GM12878 (cell line): ENCODE data around the gene MYO16. TPM values are rescaled to one million over a fixed set of nuclear protein-coding genes. Genes with fewer than 3 reads are reported as not detected.

Experiments
- ATAC-seq: fragments of 200-7000 bp; cut with Tn5 transposase; 3 replicates; pipeline ENCODE4 v1.9.1; 2020; ENCODE audit warnings: mild to moderate bottlenecking, moderate library complexity
- BruUV-seq: library from RNA; stranded (reverse); fragments of 400-500 nt; replicated peaks from 2 replicates; lab custom pipeline; 2021; lab: Mats Ljungman, UMichigan
- CTCF ChIA-PET: fragments of 300-600 bp; sonication (Branson Sonifier 250); formaldehyde crosslinking; extraction: SDS; loops from one replicate; lab custom pipeline; 2021; ENCODE audit warnings: inconsistent platforms; lab: Yijun Ruan, JAX
- POLR2A ChIA-PET: fragments of 350-600 bp; formaldehyde crosslinking; extraction: SDS; loops from one replicate; lab custom pipeline; 2021; ENCODE audit warnings: inconsistent platforms; lab: Charles Lee
- RAD21 ChIA-PET: fragments of 300-600 bp; sonication (Branson Sonifier 250); formaldehyde crosslinking; loops from one replicate; lab custom pipeline; 2023; ENCODE audit warnings: antibody characterized with exemption; ENCODE audit not compliant: unreplicated experiment; lab: Charles Lee
- SMC1A ChIA-PET: fragments of 300-600 bp; sonication (Branson Sonifier 250); formaldehyde crosslinking; loops from one replicate; lab custom pipeline; 2023; ENCODE audit not compliant: unreplicated experiment, uncharacterized antibody; lab: Charles Lee
- DNase-seq: peaks from one replicate; pipeline ENCODE4 v3.0.0-alpha.2; 2011; ENCODE audit warnings: low read depth, low spot score
- FAIRE-seq: peaks from 3 replicates; lab custom pipeline; 2011; peaks lifted over from hg19 to GRCh38; lab: Jason Lieb, UNC
- H2AFZ ChIP-seq: 2 replicates; pipeline ENCODE4 v1.6.0; 2011; ENCODE audit warnings: low read depth, low read length, control low read depth; ENCODE audit not compliant: control insufficient read depth
- H3K27ac ChIP-seq: 2 replicates; pipeline ENCODE4 v1.5.1; 2011; ENCODE audit warnings: control low read depth; ENCODE audit not compliant: control insufficient read depth, insufficient read depth
- H3K27me3 ChIP-seq, 2 experiments: replicated peaks in 1 of 2; 2 replicates each; pipeline versions ENCODE4 v1.6.0 to v1.6.1; 2011; ENCODE audit warnings: low read length in 1 of 2; ENCODE audit not compliant: control insufficient read depth in 2 of 2, insufficient read depth in 2 of 2
- H3K36me3 ChIP-seq, 2 experiments: 2 replicates each; pipeline ENCODE4 v1.5.1; 2011; ENCODE audit warnings: low read length in 1 of 2; ENCODE audit not compliant: control insufficient read depth in 2 of 2, insufficient read depth in 2 of 2
- H3K4me1 ChIP-seq: 2 replicates; pipeline ENCODE4 v1.6.1; 2011; ENCODE audit warnings: mild to moderate bottlenecking, low read length, moderate library complexity, mixed read lengths; ENCODE audit not compliant: control insufficient read depth, insufficient read depth
- H3K4me2 ChIP-seq: 2 replicates; pipeline ENCODE4 v1.6.0; 2011; ENCODE audit warnings: control low read depth; ENCODE audit not compliant: control insufficient read depth, insufficient read depth
- H3K4me3 ChIP-seq: fragments of 200-600 bp; sonication (generic); 2 replicates; pipeline ENCODE4 v1.5.1; 2016
- H3K79me2 ChIP-seq: 2 replicates; pipeline ENCODE4 v1.6.0; 2011; ENCODE audit warnings: low read length; ENCODE audit not compliant: control insufficient read depth, insufficient read depth
- H3K9ac ChIP-seq: 2 replicates; pipeline ENCODE4 v1.8.0; 2011; ENCODE audit warnings: low read length, control low read depth, mixed read lengths; ENCODE audit not compliant: control insufficient read depth, insufficient read depth
- H3K9me3 ChIP-seq: replicated peaks from 3 replicates; pipeline ENCODE4 v1.5.1; 2011; ENCODE audit warnings: mild to moderate bottlenecking, low read length; ENCODE audit not compliant: control insufficient read depth, insufficient read depth
- H4K20me1 ChIP-seq: 2 replicates; pipeline ENCODE4 v1.6.0; 2011; ENCODE audit not compliant: control insufficient read depth, insufficient read depth
- EED ChIP-seq: sonication (generic); IDR thresholded peaks from 2 replicates; pipeline ENCODE4 v1.6.1; 2016; ENCODE audit warnings: antibody characterized with exemption, low read depth
- IKZF1 ChIP-seq: fragments of 450-650 bp; conservative IDR thresholded peaks from 2 replicates; pipeline ENCODE4 v1.6.1; 2017; ENCODE audit warnings: antibody characterized with exemption, mild to moderate bottlenecking
- MTA3 ChIP-seq: IDR thresholded peaks from 2 replicates; pipeline ENCODE4 v1.6.1; 2012; ENCODE audit warnings: low read length, inconsistent platforms, borderline replicate concordance
- SMC3 ChIP-seq: IDR thresholded peaks from 2 replicates; pipeline ENCODE4 v1.6.1; 2011; ENCODE audit warnings: low read length, improper control_type of control experiment, borderline replicate concordance
- SPI1 ChIP-seq: IDR thresholded peaks from 2 replicates; pipeline ENCODE4 v1.6.1; 2011; ENCODE audit warnings: low read depth, mild to moderate bottlenecking, low read length, moderate library complexity, borderline replicate concordance; ENCODE audit not compliant: insufficient read depth
- WGBS: methylation state at CpG from one replicate; pipeline ENCODE4 v1.1.6; 2016; ENCODE audit warnings: low lambda C conversion rate; ENCODE audit not compliant: insufficient replicate concordance, insufficient coverage; ENCODE audit errors: missing lambda C conversion rate; 5-methylcytosine and 5-hydroxymethylcytosine counted together
- in situ Hi-C: fragments of 300-500 bp; cut with MboI; formaldehyde crosslinking; loops from 9 replicates; pipeline ENCODE4 v1.14.3; 2018; ENCODE audit warnings: mixed read lengths
- intact Hi-C: fragments of 100-400 bp; cut with micrococcal nuclease; formaldehyde crosslinking; loops from one replicate; pipeline ENCODE4 v1.14.2; 2022; ENCODE audit not compliant: unreplicated experiment
- polyA plus RNA-seq, 11 experiments: library from polyadenylated mRNA; depleted of rRNA in 4 of 11; unstranded in 6 of 11; stranded (reverse) in 5 of 11; fragments of >200 nt; fragmentation: Nextera tagmentation in 4 of 11; fragmentation: Illumina TruSeq in 1 of 11; extraction: Ambion mirVana in 4 of 11; extraction: Trizol in 1 of 11; gene quantifications; 1 replicate in 1 of 11; 2 replicates in 10 of 11; pipeline versions ENCODE4 v1.2.1 to v1.2.3, GENCODE V29; 2011 to 2016; ENCODE audit warnings: inconsistent platforms in 2 of 11, missing spikeins in 2 of 11, low read depth in 1 of 11
- total RNA-seq, 4 experiments: library from RNA; depleted of rRNA in 3 of 4; stranded (reverse); fragments of >200 nt in 3 of 4; fragmentation: Illumina TruSeq in 1 of 4; extraction: Trizol in 1 of 4; gene quantifications; 2 replicates each; pipeline versions ENCODE4 v1.2.1 to v1.2.3, GENCODE V29; 2013 to 2021
- TF ChIP-seq, protein P1 (sequence below): fragments of 450-650 bp; IDR thresholded peaks from 2 replicates; pipeline ENCODE4 v1.6.1; 2017; ENCODE audit warnings: antibody characterized with exemption, mild to moderate bottlenecking, moderate library complexity
- TF ChIP-seq, protein P2 (sequence below): IDR thresholded peaks from 2 replicates; pipeline ENCODE4 v1.6.1; 2012; ENCODE audit warnings: low read depth, low read length, improper control_type of control experiment
- TF ChIP-seq, protein P3 (sequence below): fragments of 450-650 bp; IDR thresholded peaks from 2 replicates; pipeline ENCODE4 v1.6.1; 2016; ENCODE audit warnings: mild to moderate bottlenecking
- TF ChIP-seq, protein P4 (sequence below): IDR thresholded peaks from 2 replicates; pipeline ENCODE4 v1.6.1; 2011; ENCODE audit warnings: low read depth, mild to moderate bottlenecking, low read length, moderate library complexity, borderline replicate concordance; ENCODE audit errors: extremely low read depth

The MYO16 gene
- total and polyA plus RNA-seq, 10 of the 15 experiments (the other 5 are each of a cell fraction or from before 2014, with no cell fraction given): under 0.01 to 1.7 (median 0.05) TPM; not detected in 4

DNA sequence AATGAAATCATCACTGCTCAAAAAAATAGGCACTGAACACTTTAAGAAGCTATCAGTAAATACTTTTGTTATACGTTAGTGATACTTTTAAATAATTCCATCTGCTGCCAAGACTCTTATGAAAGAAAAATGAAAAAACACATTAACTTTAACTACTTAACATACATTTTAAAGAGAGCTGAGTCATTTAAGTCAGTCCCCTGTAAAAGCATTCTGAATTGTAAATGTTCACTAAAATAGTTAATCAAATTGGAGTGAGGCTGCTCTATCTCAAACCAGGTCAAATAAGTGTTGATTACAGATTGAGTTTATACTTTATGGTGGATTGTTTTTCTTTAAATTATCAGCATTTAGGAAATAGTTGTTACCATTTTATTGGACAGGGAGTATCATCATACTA, 274.2 kb downstream of the MYO16 start (continued):
- TF ChIP-seq, protein P1, sequence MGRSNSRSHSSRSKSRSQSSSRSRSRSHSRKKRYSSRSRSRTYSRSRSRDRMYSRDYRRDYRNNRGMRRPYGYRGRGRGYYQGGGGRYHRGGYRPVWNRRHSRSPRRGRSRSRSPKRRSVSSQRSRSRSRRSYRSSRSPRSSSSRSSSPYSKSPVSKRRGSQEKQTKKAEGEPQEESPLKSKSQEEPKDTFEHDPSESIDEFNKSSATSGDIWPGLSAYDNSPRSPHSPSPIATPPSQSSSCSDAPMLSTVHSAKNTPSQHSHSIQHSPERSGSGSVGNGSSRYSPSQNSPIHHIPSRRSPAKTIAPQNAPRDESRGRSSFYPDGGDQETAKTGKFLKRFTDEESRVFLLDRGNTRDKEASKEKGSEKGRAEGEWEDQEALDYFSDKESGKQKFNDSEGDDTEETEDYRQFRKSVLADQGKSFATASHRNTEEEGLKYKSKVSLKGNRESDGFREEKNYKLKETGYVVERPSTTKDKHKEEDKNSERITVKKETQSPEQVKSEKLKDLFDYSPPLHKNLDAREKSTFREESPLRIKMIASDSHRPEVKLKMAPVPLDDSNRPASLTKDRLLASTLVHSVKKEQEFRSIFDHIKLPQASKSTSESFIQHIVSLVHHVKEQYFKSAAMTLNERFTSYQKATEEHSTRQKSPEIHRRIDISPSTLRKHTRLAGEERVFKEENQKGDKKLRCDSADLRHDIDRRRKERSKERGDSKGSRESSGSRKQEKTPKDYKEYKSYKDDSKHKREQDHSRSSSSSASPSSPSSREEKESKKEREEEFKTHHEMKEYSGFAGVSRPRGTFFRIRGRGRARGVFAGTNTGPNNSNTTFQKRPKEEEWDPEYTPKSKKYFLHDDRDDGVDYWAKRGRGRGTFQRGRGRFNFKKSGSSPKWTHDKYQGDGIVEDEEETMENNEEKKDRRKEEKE: no peak
- TF ChIP-seq, protein P2, sequence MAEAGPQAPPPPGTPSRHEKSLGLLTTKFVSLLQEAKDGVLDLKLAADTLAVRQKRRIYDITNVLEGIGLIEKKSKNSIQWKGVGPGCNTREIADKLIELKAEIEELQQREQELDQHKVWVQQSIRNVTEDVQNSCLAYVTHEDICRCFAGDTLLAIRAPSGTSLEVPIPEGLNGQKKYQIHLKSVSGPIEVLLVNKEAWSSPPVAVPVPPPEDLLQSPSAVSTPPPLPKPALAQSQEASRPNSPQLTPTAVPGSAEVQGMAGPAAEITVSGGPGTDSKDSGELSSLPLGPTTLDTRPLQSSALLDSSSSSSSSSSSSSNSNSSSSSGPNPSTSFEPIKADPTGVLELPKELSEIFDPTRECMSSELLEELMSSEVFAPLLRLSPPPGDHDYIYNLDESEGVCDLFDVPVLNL: no peak
- TF ChIP-seq EED (no peak), IKZF1 (no peak), MTA3 (no peak), SMC3 (no peak)
- TF ChIP-seq, protein P3, sequence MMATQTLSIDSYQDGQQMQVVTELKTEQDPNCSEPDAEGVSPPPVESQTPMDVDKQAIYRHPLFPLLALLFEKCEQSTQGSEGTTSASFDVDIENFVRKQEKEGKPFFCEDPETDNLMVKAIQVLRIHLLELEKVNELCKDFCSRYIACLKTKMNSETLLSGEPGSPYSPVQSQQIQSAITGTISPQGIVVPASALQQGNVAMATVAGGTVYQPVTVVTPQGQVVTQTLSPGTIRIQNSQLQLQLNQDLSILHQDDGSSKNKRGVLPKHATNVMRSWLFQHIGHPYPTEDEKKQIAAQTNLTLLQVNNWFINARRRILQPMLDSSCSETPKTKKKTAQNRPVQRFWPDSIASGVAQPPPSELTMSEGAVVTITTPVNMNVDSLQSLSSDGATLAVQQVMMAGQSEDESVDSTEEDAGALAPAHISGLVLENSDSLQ: no peak

DNA sequence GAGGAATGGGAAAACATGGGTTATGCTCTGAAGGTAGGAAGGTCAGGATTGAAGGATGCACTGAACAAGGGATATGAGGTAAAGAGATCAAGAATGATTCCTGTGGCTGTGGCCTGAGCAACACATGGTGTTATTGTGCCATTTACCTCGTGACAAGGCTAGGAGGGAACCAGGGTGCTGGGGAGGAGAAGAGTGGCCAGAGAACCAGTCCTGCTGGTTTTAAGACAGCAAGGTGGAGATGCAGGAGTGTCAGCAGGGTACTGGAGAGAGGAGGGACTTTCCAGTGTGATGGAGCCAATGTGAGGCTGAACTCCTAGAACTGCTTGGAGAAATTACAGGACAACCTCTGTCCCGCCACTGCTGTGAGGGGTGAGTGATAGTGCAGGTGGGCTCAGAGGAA, 282.4 kb downstream of the MYO16 start:
- no peak for ATAC-seq
- H3K9ac ChIP-seq: no peak overlapping the region

More for the DNA sequence above, 282.4 kb downstream of the MYO16 start:
- intact Hi-C loops: no loop called here
- no peak for TF ChIP-seq SPI1
- TF ChIP-seq, protein P4, sequence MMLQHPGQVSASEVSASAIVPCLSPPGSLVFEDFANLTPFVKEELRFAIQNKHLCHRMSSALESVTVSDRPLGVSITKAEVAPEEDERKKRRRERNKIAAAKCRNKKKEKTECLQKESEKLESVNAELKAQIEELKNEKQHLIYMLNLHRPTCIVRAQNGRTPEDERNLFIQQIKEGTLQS: no peak
- Histone ChIP-seq H3K27ac (no peak overlapping the region), H4K20me1 (no peaks in the 10 kb centered on the region), H3K4me3 (no peak overlapping the region), H3K4me2 (no peak overlapping the region), H3K27me3 (no peaks in the 10 kb centered on the region), H3K4me1 (peaks cover 9% of the 10 kb centered on the region), H3K79me2 (no peaks in the 10 kb centered on the region), H2AFZ (no peak overlapping the region), H3K9me3 (no peaks in the 10 kb centered on the region), H3K36me3 (no peaks in the 10 kb centered on the region)
- WGBS: 45% methylated on average over 2 of the region's 2 CpGs
- ChIA-PET CTCF (no interaction called here), SMC1A (no interaction called here), RAD21 (no interaction called here), POLR2A (no interaction called here)
- in situ Hi-C loops: no loop called here
- no peak for FAIRE-seq
- DNase-seq: no peak
- no TSS peak for BruUV-seq
